ENCODE results near the gene ACOXL.

The ACOXL gene

GRCh38 chr2:111120253-111121027 is 388.1 kb downstream of the ACOXL start, which contains the start of gene BCL2L11:
Gene BCL2L11, plus strand, starts transcription at chr2:111120914. Its CDS starts 2,832 bp downstream, at chr2:111123746.
- ChIA-PET CTCF (interaction anchor here (0.8 to 1.5 kb wide), 7 partner anchors 10 to 550 kb away, joined by 3 to 6 read pairs (median 3); no protein-coding TSS in a partner anchor), POLR2A (interaction anchor here (0.6 to 1.1 kb wide), 2 partner anchors 307 to 578 kb away, joined by 3 to 5 read pairs; no protein-coding TSS in a partner anchor)
- H3K4me3 ChIP-seq (ENCODE audit: low read depth, low read length): peak within 1 kb of the TSS; percentile 86
- TF ChIP-seq CTCF (IDR thresholded peaks at IDR 0.05; ENCODE audit: insufficient read depth, low read length, missing control alignments): peak; percentile 4
- DNase-seq (ENCODE audit: low read depth, low spot score): peak; percentile 33

- H3K4me3 ChIP-seq (ENCODE audit: low read depth, low read length): peak overlapping the region; percentile 86
- TF ChIP-seq CTCF (IDR thresholded peaks at IDR 0.05; ENCODE audit: insufficient read depth, low read length, missing control alignments): peak; percentile 3
- no peak for DNase-seq (ENCODE audit: low read depth, low spot score)
- ChIA-PET POLR2A (interaction anchor here (1.1 kb wide), 1 partner anchor 577 kb away, joined by 5 read pairs; no protein-coding TSS in a partner anchor), CTCF (interaction anchor here (0.7 to 1.5 kb wide), 8 partner anchors 10 to 588 kb away, joined by 3 to 6 read pairs (median 3); no protein-coding TSS in a partner anchor)
These were observed 388.9 kb downstream of the ACOXL start for GRCh38 chr2:111121028-111121827.

DNA sequence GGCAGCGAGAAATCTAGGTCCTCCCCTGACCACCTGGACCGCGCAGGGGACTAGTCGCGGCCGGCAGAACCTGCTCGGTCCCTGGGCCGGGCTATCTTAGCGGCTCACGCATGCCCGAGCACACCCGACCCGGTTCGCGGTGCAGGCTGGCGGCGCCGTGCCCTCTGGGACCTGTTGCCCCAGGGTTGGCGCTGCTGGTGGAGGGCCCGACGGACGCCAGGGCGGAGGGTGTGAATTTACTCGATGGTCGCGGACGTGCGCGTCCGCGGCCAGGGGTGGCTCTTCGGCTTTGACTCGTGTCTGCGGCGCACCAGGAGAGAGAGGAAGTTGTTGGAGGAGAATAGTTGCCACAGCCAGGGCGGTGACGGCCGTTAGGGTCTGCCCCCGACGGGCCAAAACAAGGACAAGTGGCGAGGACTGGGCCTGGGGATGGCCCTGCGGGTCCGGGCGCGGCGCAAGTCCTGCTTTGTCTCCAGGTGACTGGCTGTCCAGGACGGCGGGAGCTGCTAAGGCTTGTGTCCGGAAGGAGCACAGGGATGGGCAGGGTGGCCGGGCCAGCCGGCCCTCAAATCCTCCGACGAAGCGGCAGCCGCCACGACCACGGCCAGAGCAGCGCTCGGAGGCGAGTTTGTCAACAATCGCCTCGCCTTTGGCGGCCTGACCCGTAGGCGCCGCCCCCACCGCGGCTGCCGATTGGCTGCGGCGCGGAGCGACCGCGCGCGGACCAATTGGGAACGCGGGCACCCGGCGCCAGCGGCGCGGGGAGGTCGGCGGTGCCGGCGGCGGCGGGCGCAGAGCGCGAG is 389.7 kb downstream of the ACOXL start:
- POLR2A ChIA-PET: no interaction called here
- no peak for TF ChIP-seq CTCF (IDR thresholded peaks at IDR 0.05; ENCODE audit: insufficient read depth, low read length, missing control alignments)
- DNase-seq (ENCODE audit: low read depth, low spot score): no peak
- CTCF ChIA-PET: interaction anchor here (0.7 kb wide), 1 partner anchor 587 kb away, joined by 3 read pairs; no protein-coding TSS in a partner anchor
- peak overlapping the region; percentile 86 for H3K4me3 ChIP-seq (ENCODE audit: low read depth, low read length)

DNA sequence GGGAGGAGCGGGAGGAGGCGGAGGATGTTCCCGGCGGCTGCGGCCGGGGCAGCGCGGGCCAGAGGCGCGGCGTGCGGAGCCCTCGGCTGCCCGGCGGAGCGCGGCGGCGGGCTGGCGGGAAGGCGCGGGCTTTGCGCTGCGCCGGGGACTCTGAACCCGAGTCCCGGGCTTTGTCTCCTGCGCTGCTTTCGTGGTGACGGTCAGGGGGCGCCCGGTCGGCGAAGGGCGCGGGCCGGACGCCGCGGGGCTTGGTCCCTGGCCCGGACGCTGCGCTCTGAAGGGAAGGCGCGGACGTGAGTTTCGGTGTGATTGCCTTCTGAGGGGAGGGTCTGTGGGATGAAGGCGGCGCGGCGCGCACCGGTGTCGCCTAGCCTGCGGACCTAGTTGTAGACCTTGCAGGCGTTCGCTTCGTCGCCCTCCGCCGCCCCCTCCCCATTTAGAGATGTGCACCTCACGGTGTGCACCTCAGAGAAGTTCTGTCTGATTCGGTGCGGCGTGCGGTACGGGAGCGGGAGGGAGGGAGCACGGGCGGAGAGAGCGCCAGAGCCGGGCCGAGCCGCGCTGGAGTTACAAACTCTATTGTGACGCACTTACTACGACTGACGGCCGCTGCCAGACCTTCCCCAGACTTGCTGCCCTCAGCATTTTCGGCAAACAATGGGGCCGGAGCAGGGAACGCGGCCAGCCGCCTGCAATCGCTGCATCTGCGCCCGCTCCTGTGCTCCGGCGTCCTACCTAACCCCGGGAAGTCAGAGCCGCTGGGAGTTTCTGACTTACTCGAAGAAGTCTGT is 390.5 kb downstream of the ACOXL start:
- DNase-seq (ENCODE audit: low read depth, low spot score): no peak
- CTCF ChIA-PET: interaction anchor here (1.0 kb wide), 1 partner anchor 25 kb away, joined by 3 read pairs; no protein-coding TSS in a partner anchor
- no peak for TF ChIP-seq CTCF (IDR thresholded peaks at IDR 0.05; ENCODE audit: insufficient read depth, low read length, missing control alignments)
- H3K4me3 ChIP-seq (ENCODE audit: low read depth, low read length): peak overlapping the region; percentile 86
- POLR2A ChIA-PET: no interaction called here

- ChIA-PET CTCF (interaction anchor here (0.6 to 1.0 kb wide), 3 partner anchors 24 to 522 kb away, joined by 3 read pairs; no protein-coding TSS in a partner anchor), POLR2A (no interaction called here)
- H3K4me3 ChIP-seq (ENCODE audit: low read depth, low read length): no peak overlapping the region
- TF ChIP-seq CTCF (IDR thresholded peaks at IDR 0.05; ENCODE audit: insufficient read depth, low read length, missing control alignments): no peak
- DNase-seq (ENCODE audit: low read depth, low spot score): no peak
These were observed 391.4 kb downstream of the ACOXL start for GRCh38 chr2:111123751-111124150.

Measured in AG04449 (cell line).